COLO668 (cell line): ENCODE data around the gene NEUROD1.

Experiments used
- DNase-seq: peaks from one replicate; lab custom pipeline; 2025; ENCODE audit not compliant: unreplicated experiment; lab: John Stamatoyannopoulos, UW

Gene NEUROD1

DNA sequence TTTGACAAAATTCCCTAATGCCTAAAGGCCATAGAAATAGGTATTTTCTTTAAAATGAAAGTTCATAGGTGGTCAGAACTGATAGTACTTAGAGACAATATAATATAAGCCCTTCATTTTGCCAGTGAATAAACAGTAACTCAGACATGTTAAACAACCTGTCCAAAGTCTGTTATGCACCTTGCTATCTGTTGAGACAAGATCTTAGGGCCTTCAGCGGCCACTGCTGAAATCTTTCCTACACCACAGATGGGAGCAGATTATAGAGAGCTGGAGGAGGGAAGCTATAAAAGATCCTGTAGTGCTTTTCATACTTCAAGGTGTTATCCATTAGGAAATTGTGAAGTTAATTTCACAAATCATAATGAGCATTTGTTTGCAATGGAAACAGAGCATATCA lies 37.2 kb downstream of the NEUROD1 start:
- no peak for DNase-seq

- no peak for DNase-seq
Measured at GRCh38 chr2:181642086-181642485, 38.2 kb downstream of the NEUROD1 start.

GRCh38 chr2:181639686-181640085 lies 40.6 kb downstream of the NEUROD1 start:
- no peak for DNase-seq

GRCh38 chr2:181632733-181633401 lies 47.5 kb downstream of the NEUROD1 start:
- no peak for DNase-seq

GRCh38 chr2:181628590-181629585 lies 51.4 kb downstream of the NEUROD1 start:
- DNase-seq: no peak

DNA sequence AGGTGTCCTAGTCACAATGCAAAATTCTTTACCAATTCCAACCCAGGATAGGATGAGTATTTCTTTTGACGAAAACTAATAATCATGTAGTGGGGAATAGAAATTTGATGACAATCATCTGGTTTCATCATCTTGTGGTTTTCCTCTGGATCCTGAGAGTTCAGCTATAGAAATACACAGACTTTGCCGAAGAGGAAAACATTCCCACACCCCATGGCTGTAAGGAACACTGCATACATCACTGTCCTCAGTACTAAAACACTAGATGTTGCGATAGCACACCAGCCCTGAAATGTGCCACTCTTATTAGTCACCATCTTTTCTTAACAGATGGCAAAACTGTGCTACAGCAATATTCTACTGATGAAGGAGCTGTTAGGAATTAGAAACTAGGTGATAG lies 52.8 kb downstream of the NEUROD1 start:
- no peak for DNase-seq

GRCh38 chr2:181626671-181627070 lies 53.6 kb downstream of the NEUROD1 start:
- no peak for DNase-seq
